Left renal pelvis (tissue), 4 donors: ENCODE measurements around the gene TMEM192. TPM values are rescaled to one million over a fixed set of nuclear protein-coding genes. Genes with fewer than 3 reads are reported as not detected.

Source experiments
- polyA plus RNA-seq, 4 donors: library from polyadenylated mRNA; unstranded; fragments of 120-200 nt; gene quantifications; one replicate each; pipeline ENCODE4 v1.2.1, GENCODE V29; 2013; ENCODE audit not compliant: insufficient read length in 4 of 4

The TMEM192 gene
- polyA plus RNA-seq, 4 donors, result 16.4 to 35.2 (median 32.1) TPM

Other genes starting within 250 kb of the TMEM192 start
- 10 to 100 TPM in 2 of 4 donors, 1 to 10 TPM in 1, under 1 TPM in 1; 0.90 to 12.1 (median 10.7) TPM for gene APELA, start 235.7 kb downstream of the TMEM192 start, polyA plus RNA-seq
- gene TRIM61, start 135.2 kb downstream of the TMEM192 start, polyA plus RNA-seq, result 1 to 10 TPM; 2.2 to 3.3 (median 2.8) TPM
- gene TRIM60, start 80.9 kb downstream of the TMEM192 start, polyA plus RNA-seq, result under 1 TPM in 1 of 4 donors, not detected in 3; 0.11 TPM
- not detected for gene TRIM75, start 59.0 kb downstream of the TMEM192 start, polyA plus RNA-seq
- 10 to 100 TPM; 14.1 to 26.3 (median 21.7) TPM for gene KLHL2, start 94.7 kb upstream of the TMEM192 start, polyA plus RNA-seq
- 10 to 100 TPM; 39.1 to 80.1 (median 70.5) TPM for gene MSMO1, start 214.8 kb upstream of the TMEM192 start, polyA plus RNA-seq